ENCODE results near the gene POP5.

DNA sequence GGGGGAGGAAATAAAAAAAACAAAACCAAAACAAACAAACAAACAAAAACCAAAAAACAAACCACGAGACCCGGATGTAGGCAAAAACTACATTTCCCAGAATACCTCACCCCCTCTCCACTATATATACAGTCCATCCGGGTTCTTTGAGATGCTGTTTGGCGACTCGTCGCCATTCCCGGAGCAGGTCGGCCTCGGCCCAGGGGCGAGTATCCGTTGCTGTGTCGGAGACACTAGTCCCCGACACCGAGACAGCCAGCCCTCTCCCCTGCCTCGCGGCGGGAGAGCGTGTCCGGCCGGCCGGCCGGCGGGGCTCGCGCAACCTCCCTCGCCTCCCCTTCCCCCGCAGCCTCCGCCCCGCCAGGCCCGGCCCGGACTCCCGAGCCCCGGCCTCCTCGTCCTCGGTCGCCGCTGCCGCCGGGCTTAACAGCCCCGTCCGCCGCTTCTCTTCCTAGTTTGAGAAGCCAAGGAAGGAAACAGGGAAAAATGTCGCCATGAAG is 46.9 kb downstream of the POP5 start, which contains the start of gene RNF10:
- TF ChIP-seq ZNF274 (IDR thresholded peaks at IDR 0.05; ENCODE audit: low read depth, low read length) = no peak
- TF ChIP-seq SUZ12 (IDR thresholded peaks at IDR 0.05; ENCODE audit: extremely low read depth, insufficient read depth, insufficient read length) = no peak

All from NT2/D1 (cell line).